ENCODE measurements around the gene MAP2K7. TPM values are rescaled to one million over a fixed set of nuclear protein-coding genes. Genes with fewer than 3 reads are reported as not detected.

MAP2K7 gene
- total RNA-seq, 2 donors from 2014 or later = 26.3 to 38.3 TPM

- Histone ChIP-seq H3K4me3 (no peak overlapping the region), H3K9ac (ENCODE audit: low read depth in 2 of 2, low read length in 2 of 2) (peak overlapping the region in 1 of 2 donors; percentile 4), H3K4me1 (peaks cover 4% of the 10 kb centered on the region), H3K27me3 (peaks cover 28% of the 10 kb centered on the region), H3K9me3 (no peaks in the 10 kb centered on the region), H3K36me3 (no peaks in the 10 kb centered on the region), H3K27ac (peak overlapping the region; percentile 63)
- TF ChIP-seq CTCF (IDR thresholded peaks at IDR 0.05) = no peak
- peak; percentile 98 for DNase-seq
- intact Hi-C loops (cut with DNase I) = no loop called here
Observed at GRCh38 chr19:7871437-7872305, 32.0 kb upstream of the MAP2K7 start.

- Histone ChIP-seq H3K4me3 (no peak overlapping the region), H3K27me3 (peaks cover 28% of the 10 kb centered on the region), H3K9ac (ENCODE audit: low read depth in 2 of 2, low read length in 2 of 2) (no peak overlapping the region), H3K4me1 (peaks cover 4% of the 10 kb centered on the region), H3K27ac (no peak overlapping the region), H3K9me3 (no peaks in the 10 kb centered on the region), H3K36me3 (no peaks in the 10 kb centered on the region)
- intact Hi-C loops (cut with DNase I) = no loop called here
- DNase-seq = no peak
- TF ChIP-seq CTCF (IDR thresholded peaks at IDR 0.05) = no peak
Observed at GRCh38 chr19:7872306-7873204, 31.1 kb upstream of the MAP2K7 start.

GRCh38 chr19:7873304-7874075 lies 30.2 kb upstream of the MAP2K7 start:
- Histone ChIP-seq H3K27ac (no peak overlapping the region), H3K4me3 (no peak overlapping the region), H3K4me1 (peaks cover under 1% of the 10 kb centered on the region), H3K36me3 (no peaks in the 10 kb centered on the region), H3K9me3 (no peaks in the 10 kb centered on the region), H3K27me3 (peaks cover 28% of the 10 kb centered on the region), H3K9ac (ENCODE audit: low read depth in 2 of 2, low read length in 2 of 2) (no peak overlapping the region)
- no peak for TF ChIP-seq CTCF (IDR thresholded peaks at IDR 0.05)
- DNase-seq = no peak
- intact Hi-C loops (cut with DNase I) = no loop called here

GRCh38 chr19:7874076-7874896 lies 29.4 kb upstream of the MAP2K7 start, which contains the start of gene PRR36:
Gene PRR36 (minus strand): TSS chr19:7874390. CDS start chr19:7873689, 701 bp downstream.
- Histone ChIP-seq H3K27me3 (peaks cover 28% of the 10 kb centered on the region), H3K4me3 (no peak within 1 kb of the TSS), H3K9ac (ENCODE audit: low read depth in 2 of 2, low read length in 2 of 2) (no peak within 1 kb of the TSS), H3K9me3 (no peaks in the 10 kb centered on the region), H3K36me3 (no peaks in the 10 kb centered on the region), H3K4me1 (no peaks in the 10 kb centered on the region), H3K27ac (no peak within 1 kb of the TSS)
- no peak for DNase-seq
- intact Hi-C loops (cut with DNase I) = no loop called here
- TF ChIP-seq CTCF (IDR thresholded peaks at IDR 0.05) = no peak

Data from colonic mucosa (tissue), 4 donors.